ENCODE results near the gene CRELD1. TPM values are rescaled to one million over a fixed set of nuclear protein-coding genes. Genes with fewer than 3 reads are reported as not detected.

The CRELD1 gene
- total RNA-seq, 6 experiments from 2014 or later, result 11.3 to 22.6 (median 12.4) TPM

- H3K36me3 Mint-ChIP-seq (ENCODE audit: low read depth), result no peaks in the 10 kb centered on the region
- no peak for TF ChIP-seq CTCF (IDR thresholded peaks at IDR 0.05)
- peaks cover 27% of the 10 kb centered on the region for H3K4me1 Mint-ChIP-seq (ENCODE audit: low read depth)
- no peak overlapping the region for H3K4me3 Mint-ChIP-seq
- H3K27me3 Mint-ChIP-seq (ENCODE audit: insufficient read depth), result no peaks in the 10 kb centered on the region; the same call in none of the 2 replicates
- DNase-seq, result no peak
- H3K27ac Mint-ChIP-seq, result peak overlapping the region; percentile 32
- H3K9me3 Mint-ChIP-seq, result no peaks in the 10 kb centered on the region
Measured at GRCh38 chr3:9955611-9956352, 22.1 kb downstream of the CRELD1 start.

DNA sequence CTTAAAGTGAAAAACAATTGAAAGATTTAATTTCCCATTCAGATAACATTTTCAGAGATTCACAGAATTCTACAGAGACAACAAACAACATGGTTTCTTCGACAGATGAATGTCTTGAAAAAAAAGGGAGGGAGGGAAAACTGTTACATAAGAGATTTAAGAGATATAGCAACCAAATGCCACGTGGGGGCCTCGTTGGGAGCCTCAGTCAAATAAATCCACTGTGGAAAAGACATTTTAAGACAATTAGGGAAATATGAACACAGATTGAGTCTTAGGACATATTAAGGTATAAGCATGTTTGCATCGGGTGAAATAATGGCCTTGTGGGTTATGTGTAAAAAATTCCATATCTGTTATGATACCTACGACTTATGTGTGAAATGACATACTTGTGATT is 23.6 kb downstream of the CRELD1 start:
- Mint-ChIP-seq H3K4me3 (no peak overlapping the region), H3K4me1 (ENCODE audit: low read depth) (peaks cover 20% of the 10 kb centered on the region), H3K27me3 (ENCODE audit: insufficient read depth) (no peaks in the 10 kb centered on the region; the same call in 1 of the 2 replicates), H3K9me3 (no peaks in the 10 kb centered on the region), H3K36me3 (ENCODE audit: low read depth) (0 out of 2 replicates have a peak, but pooled peaks cover 3% of the 10 kb centered on the region), H3K27ac (no peak overlapping the region)
- peak; percentile 30; the same call in 1 of the 2 replicates for TF ChIP-seq CTCF (IDR thresholded peaks at IDR 0.05)
- no peak for DNase-seq

GRCh38 chr3:9965200-9965875 is 31.7 kb downstream of the CRELD1 start:
- Mint-ChIP-seq H3K9me3 (no peaks in the 10 kb centered on the region), H3K27me3 (ENCODE audit: insufficient read depth) (no peaks in the 10 kb centered on the region), H3K36me3 (ENCODE audit: low read depth) (peaks cover 35% of the 10 kb centered on the region), H3K27ac (no peak overlapping the region), H3K4me3 (no peak overlapping the region), H3K4me1 (ENCODE audit: low read depth) (peaks cover 11% of the 10 kb centered on the region)
- no peak for TF ChIP-seq CTCF (IDR thresholded peaks at IDR 0.05)
- DNase-seq, result no peak

DNA sequence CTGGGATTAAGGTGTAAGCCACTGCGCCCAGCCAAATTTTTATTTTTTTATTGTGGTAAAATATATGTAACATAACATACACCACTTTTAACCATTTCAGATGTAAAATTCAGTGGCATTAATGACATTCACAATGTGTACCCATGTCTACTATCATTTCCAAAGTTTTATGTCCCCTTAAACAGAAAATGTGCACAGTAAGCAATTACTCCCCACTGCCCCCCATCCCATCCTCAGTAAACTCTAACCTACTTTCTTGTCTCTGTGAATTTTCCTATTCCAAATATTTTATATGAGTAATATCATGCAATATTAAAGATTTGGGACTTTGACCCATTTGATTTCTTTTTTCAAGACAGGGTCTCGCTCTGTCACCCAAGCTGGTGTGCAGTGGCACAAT is 33.2 kb downstream of the CRELD1 start:
- no peak for TF ChIP-seq CTCF (IDR thresholded peaks at IDR 0.05)
- Mint-ChIP-seq H3K4me1 (ENCODE audit: low read depth) (peaks cover 26% of the 10 kb centered on the region), H3K9me3 (no peaks in the 10 kb centered on the region), H3K27me3 (ENCODE audit: insufficient read depth) (no peaks in the 10 kb centered on the region), H3K4me3 (no peak overlapping the region), H3K36me3 (ENCODE audit: low read depth) (peaks cover 42% of the 10 kb centered on the region), H3K27ac (no peak overlapping the region)
- DNase-seq, result no peak

DNA sequence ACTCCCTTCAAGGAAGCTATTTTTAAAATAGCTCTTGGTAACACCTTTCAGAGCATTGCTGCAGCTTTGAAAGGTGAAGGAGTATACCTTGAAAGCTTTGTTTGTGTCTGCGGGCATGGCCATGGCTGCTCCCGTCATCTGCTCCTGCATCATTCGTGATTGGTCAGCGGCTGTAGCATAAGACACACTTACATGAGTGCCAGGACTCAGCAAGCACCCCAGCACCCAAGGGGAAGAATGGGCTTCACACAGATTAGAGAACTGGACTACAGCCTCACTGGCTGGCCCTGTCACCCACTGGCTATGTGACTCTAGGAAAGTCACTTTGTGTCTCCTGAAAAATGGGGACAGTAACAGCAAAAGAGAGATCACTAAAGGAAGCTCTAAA is 36.0 kb downstream of the CRELD1 start:
- no peak for DNase-seq
- Mint-ChIP-seq H3K9me3 (no peaks in the 10 kb centered on the region), H3K4me1 (ENCODE audit: low read depth) (peaks cover 30% of the 10 kb centered on the region), H3K36me3 (ENCODE audit: low read depth) (peaks cover 34% of the 10 kb centered on the region), H3K27ac (peak overlapping the region; percentile 88), H3K4me3 (peak overlapping the region; percentile 78), H3K27me3 (ENCODE audit: insufficient read depth) (no peaks in the 10 kb centered on the region)
- no peak for TF ChIP-seq CTCF (IDR thresholded peaks at IDR 0.05)

All from HFFc6 (cell line).